Activated naive CD4-positive, alpha-beta T cell treated with anti-CD3 and anti-CD28 coated beads, Interleukin-2, amount 10 ng/mL, durations not matched to agents 7 days and 5 days (primary cell): ENCODE data around the gene ZNF436.
"Not testable (repeated sequence)": the region's sequence is repeated elsewhere in the genome, so short reads cannot be mapped to it uniquely, and the experiment has no call there.

Experiments
- CTCF ChIA-PET: fragments of 350-600 bp; sonication (Branson Sonifier 250); formaldehyde crosslinking; loops from one replicate; lab custom pipeline; 2021; ENCODE audit warnings: antibody characterized with exemption; lab: Charles Lee
- DNase-seq: peaks from one replicate; pipeline ENCODE4 v3.0.0-alpha.2; 2020
- H3K27ac Mint-ChIP-seq: one replicate; pipeline ENCODE4 v1.8.0; 2021; ENCODE audit warnings: mild to moderate bottlenecking, moderate library complexity, mixed read lengths
- H3K27me3 Mint-ChIP-seq: one replicate; pipeline ENCODE4 v1.8.0; 2021; ENCODE audit warnings: mild to moderate bottlenecking, mixed read lengths
- H3K36me3 Mint-ChIP-seq: one replicate; pipeline ENCODE4 v1.8.0; 2021; ENCODE audit warnings: mixed read lengths
- H3K4me1 Mint-ChIP-seq: one replicate; pipeline ENCODE4 v1.8.0; 2021; ENCODE audit warnings: mixed read lengths
- H3K4me3 Mint-ChIP-seq: one replicate; pipeline ENCODE4 v1.8.0; 2021; ENCODE audit warnings: mild to moderate bottlenecking, moderate library complexity, mixed read lengths
- H3K9me3 Mint-ChIP-seq: one replicate; pipeline ENCODE4 v1.8.0; 2021; ENCODE audit warnings: mixed read lengths

Gene ZNF436

GRCh38 chr1:23343221-23344110, 26.2 kb downstream of the ZNF436 start:
- H3K9me3 Mint-ChIP-seq: no peaks in the 10 kb centered on the region
- H3K27me3 Mint-ChIP-seq: peaks cover 1% of the 10 kb centered on the region
- CTCF ChIA-PET: interaction anchor here (1.1 to 1.3 kb wide), 2 partner anchors 25 to 60 kb away, joined by 6 read pairs; no protein-coding TSS in a partner anchor
- H3K36me3 Mint-ChIP-seq: peaks cover 27% of the 10 kb centered on the region
- H3K4me1 Mint-ChIP-seq: peaks cover 46% of the 10 kb centered on the region
- H3K27ac Mint-ChIP-seq: peak overlapping the region; percentile 95
- peak; percentile 56 for DNase-seq
- H3K4me3 Mint-ChIP-seq: peak overlapping the region; percentile 82

DNA sequence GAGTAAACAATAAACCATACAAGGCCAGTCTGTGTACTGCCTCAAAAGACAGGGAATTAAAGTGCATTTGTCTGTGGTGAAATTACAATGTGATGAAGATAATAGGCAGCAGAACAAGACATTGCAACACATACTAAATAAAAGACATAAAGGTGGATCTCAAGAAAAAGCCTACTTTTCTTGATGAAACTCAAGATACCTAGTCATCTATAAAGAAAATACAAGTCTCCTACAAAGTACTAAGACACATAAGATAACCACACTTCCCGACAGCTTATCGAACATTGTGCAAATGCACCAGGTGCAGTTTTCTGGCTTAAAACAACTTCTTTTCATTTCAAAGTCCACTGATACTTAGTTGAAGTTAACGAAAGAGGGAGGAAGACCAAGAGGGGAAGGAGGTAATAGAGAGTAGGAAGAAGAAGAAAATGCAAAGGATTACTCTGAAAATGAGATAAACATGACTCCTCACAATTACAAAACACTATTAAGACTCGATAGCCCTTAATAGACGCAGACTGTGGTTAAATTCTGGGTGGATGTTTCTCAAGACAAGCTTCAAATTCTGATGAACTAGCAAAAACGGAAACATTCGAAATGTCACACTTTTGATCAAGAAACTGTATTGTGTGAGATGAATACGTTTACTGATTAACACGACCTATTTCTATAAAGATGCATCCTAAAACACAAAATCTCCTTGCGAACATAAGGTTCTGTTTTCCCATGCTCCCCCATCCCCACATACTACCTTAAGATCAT, 27.5 kb downstream of the ZNF436 start:
- Mint-ChIP-seq H3K4me3 (peak overlapping the region; percentile 82), H3K27ac (peak overlapping the region; percentile 95), H3K9me3 (no peaks in the 10 kb centered on the region), H3K4me1 (peaks cover 57% of the 10 kb centered on the region), H3K27me3 (no peaks in the 10 kb centered on the region), H3K36me3 (peaks cover 38% of the 10 kb centered on the region)
- DNase-seq: no peak
- CTCF ChIA-PET: interaction anchor here (1.1 kb wide), 1 partner anchor 26 kb away, joined by 3 read pairs; no protein-coding TSS in a partner anchor

GRCh38 chr1:23339632-23340031, 30.0 kb downstream of the ZNF436 start:
- CTCF ChIA-PET: interaction anchor here (1.5 to 1.8 kb wide), 3 partner anchors 20 to 83 kb away, joined by 3 to 4 read pairs (median 4); no protein-coding TSS in a partner anchor
- H3K9me3 Mint-ChIP-seq: no peaks in the 10 kb centered on the region
- no peak for DNase-seq
- peaks cover 51% of the 10 kb centered on the region for H3K36me3 Mint-ChIP-seq
- no peak overlapping the region for H3K27ac Mint-ChIP-seq
- H3K4me3 Mint-ChIP-seq: no peak overlapping the region
- H3K4me1 Mint-ChIP-seq: peaks cover 54% of the 10 kb centered on the region
- H3K27me3 Mint-ChIP-seq: no peaks in the 10 kb centered on the region

- CTCF ChIA-PET: no interaction called here
- Mint-ChIP-seq H3K4me3 (no peak overlapping the region), H3K36me3 (peaks cover 66% of the 10 kb centered on the region), H3K27ac (no peak overlapping the region), H3K27me3 (no peaks in the 10 kb centered on the region), H3K9me3 (no peaks in the 10 kb centered on the region), H3K4me1 (peaks cover 56% of the 10 kb centered on the region)
- DNase-seq: no peak
Measured at GRCh38 chr1:23337869-23338268, 31.8 kb downstream of the ZNF436 start.

DNA sequence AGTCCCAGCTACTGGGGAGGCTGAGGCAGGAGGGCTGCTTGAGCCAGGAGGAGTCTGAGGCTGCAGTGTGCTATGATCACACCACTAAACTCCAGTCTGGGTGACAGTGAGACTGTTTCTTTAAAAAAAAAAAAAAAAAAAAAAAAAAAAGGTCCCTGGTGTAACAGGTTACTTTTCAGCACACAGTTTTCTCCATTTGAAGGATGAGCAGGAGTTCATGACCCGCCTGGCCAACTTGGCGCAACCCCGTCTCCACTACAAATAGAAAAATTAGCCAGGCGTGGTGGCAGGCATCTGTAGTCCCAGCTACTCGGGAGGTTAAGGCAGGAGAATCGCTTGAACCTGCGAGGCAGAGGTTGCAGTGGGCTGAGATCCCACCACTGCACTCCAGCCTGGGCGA, 37.9 kb downstream of the ZNF436 start:
- CTCF ChIA-PET: no interaction called here
- Mint-ChIP-seq H3K4me1 (peaks cover 15% of the 10 kb centered on the region), H3K36me3 (peaks cover 65% of the 10 kb centered on the region), H3K27ac (no peak overlapping the region), H3K27me3 (no peaks in the 10 kb centered on the region), H3K4me3 (no peak overlapping the region), H3K9me3 (no peaks in the 10 kb centered on the region)
- no peak for DNase-seq

- H3K4me1 Mint-ChIP-seq: peaks cover 19% of the 10 kb centered on the region
- no peaks in the 10 kb centered on the region for H3K27me3 Mint-ChIP-seq
- H3K27ac Mint-ChIP-seq: peak overlapping the region; percentile 45
- no peaks in the 10 kb centered on the region for H3K9me3 Mint-ChIP-seq
- H3K4me3 Mint-ChIP-seq: no peak overlapping the region
- no peak for DNase-seq
- CTCF ChIA-PET: no interaction called here
- peaks cover 67% of the 10 kb centered on the region for H3K36me3 Mint-ChIP-seq
Measured at GRCh38 chr1:23330846-23331245, 38.8 kb downstream of the ZNF436 start.

DNA sequence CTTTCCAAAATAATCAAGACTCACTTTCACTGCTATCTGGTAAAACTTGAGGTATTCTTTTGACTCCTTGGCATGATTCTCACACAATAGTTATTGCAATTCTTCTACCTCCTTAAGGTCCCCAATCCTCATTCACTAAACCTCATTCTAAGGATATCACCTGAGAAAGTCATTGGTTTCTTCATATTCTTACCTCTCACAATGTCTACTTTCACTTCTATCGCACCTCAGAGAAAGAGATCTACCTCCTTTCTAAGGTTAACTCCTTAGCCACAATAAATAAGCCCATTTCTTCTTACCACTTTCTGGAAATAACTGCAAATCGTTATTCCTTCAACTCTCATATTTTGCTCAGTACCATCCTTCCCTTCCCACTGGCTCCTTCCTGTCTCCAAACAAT, 44.2 kb downstream of the ZNF436 start:
- Mint-ChIP-seq H3K4me3 (no peak overlapping the region), H3K9me3 (no peaks in the 10 kb centered on the region), H3K27me3 (no peaks in the 10 kb centered on the region), H3K27ac (no peak overlapping the region), H3K36me3 (peaks cover 54% of the 10 kb centered on the region), H3K4me1 (peaks cover 21% of the 10 kb centered on the region)
- no peak for DNase-seq
- CTCF ChIA-PET: no interaction called here

DNA sequence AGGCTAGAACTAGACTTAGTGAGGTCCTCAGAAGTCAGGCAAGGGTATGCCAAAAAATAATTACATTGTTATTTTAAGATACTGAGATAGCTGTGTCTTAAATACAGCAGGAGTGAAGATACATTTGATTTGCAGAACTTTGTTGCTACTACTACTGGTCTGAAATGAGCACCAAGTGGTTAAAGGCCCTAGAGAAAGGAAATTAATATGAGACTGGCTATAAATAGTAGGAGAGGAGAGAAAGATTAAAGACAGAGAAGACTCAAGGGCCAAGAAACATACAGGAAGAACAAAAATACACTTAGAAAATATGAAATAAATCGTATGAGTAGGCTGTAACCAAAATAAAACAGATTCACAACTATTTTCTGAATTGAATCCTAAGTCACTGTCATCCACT, 46.9 kb downstream of the ZNF436 start:
- Mint-ChIP-seq H3K36me3 (peaks cover 55% of the 10 kb centered on the region), H3K4me1 (peaks cover 9% of the 10 kb centered on the region), H3K4me3 (no peak overlapping the region), H3K27me3 (no peaks in the 10 kb centered on the region), H3K9me3 (no peaks in the 10 kb centered on the region), H3K27ac (no peak overlapping the region)
- CTCF ChIA-PET: interaction anchor here (0.7 kb wide), 1 partner anchor 23 kb away, joined by 3 read pairs; no protein-coding TSS in a partner anchor
- no peak for DNase-seq

DNA sequence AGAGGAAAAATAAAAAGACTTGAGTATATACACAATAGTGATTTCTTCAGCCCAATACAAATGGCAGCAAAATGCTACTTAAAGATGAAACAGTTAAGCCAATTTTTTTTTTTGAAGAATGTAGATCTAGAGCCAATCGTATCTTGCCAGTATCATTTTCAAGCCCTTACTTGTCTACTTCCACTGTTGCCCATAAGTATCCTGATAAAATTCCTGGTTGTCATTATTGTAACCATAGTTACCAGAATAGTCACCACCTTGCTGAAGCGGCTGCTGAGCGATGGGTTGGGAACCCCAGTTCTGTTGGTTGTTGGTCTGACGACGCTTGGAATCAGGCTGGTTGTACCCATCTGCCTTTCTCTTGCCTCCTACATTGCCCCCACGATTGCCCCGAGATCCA, 59.4 kb downstream of the ZNF436 start:
- H3K36me3 Mint-ChIP-seq: peaks cover 45% of the 10 kb centered on the region
- H3K4me3 Mint-ChIP-seq, H3K4me1 Mint-ChIP-seq, CTCF ChIA-PET, H3K27me3 Mint-ChIP-seq, H3K27ac Mint-ChIP-seq, DNase-seq, H3K9me3 Mint-ChIP-seq: not testable (repeated sequence)
